K562 (cell line): ENCODE measurements around the gene PAX5. TPM values are rescaled to one million over a fixed set of nuclear protein-coding genes. Genes with fewer than 3 reads are reported as not detected.
A peak's percentile ranks its signal among the peaks of the same experiment; 100 is the strongest.

Experiments used
- ATAC-seq: fragments of 200-7000 bp; cut with Tn5 transposase; 3 replicates; pipeline ENCODE4 v1.9.1; 2020; ENCODE audit warnings: moderate library complexity
- BruUV-seq: library from RNA; stranded (reverse); fragments of 400-500 nt; replicated peaks from 2 replicates; lab custom pipeline; 2021; lab: Mats Ljungman, UMichigan
- CTCF ChIA-PET: fragments of 300-600 bp; formaldehyde crosslinking; extraction: SDS; loops from one replicate; lab custom pipeline; 2021; ENCODE audit warnings: low intra/inter-chr PET ratio; lab: Yijun Ruan, JAX
- POLR2A ChIA-PET: fragments of 300-600, 350-650 bp; sonication (Branson Sonifier 250); formaldehyde crosslinking; extraction: SDS; loops from one replicate; lab custom pipeline; 2021; ENCODE audit warnings: antibody characterized with exemption, inconsistent platforms; lab: Yijun Ruan, JAX
- DNase-seq, 4 experiments: peaks; one replicate each; pipeline versions ENCODE4 v3.0.0 to v3.0.0-alpha.2; 2011 to 2018; ENCODE audit warnings: low spot score in 3 of 4, mixed read lengths in 3 of 4; ENCODE audit errors: extremely low read depth in 1 of 4
- FAIRE-seq: peaks from 2 replicates; lab custom pipeline; 2011; peaks lifted over from hg19 to GRCh38; lab: Jason Lieb, UNC
- H2AFZ ChIP-seq: 2 replicates; pipeline ENCODE4 v1.6.0; 2011; ENCODE audit warnings: low read depth, low read length, control low read depth, inconsistent platforms
- H3K27ac ChIP-seq: fragments of 200-600 bp; 3 replicates; pipeline ENCODE4 v1.8.0; 2011; ENCODE audit warnings: low read depth, mild to moderate bottlenecking, control low read depth, inconsistent platforms, low read length, moderate library complexity, mixed read lengths; ENCODE audit errors: extremely low read depth
- H3K27me3 ChIP-seq, 2 experiments: fragments of 300-600 bp in 1 of 2; 2 replicates in 1 of 2; 3 replicates in 1 of 2; pipeline versions ENCODE4 v1.6.0 to v1.8.0; 2011; ENCODE audit warnings: inconsistent platforms in 2 of 2, low read length in 2 of 2, mild to moderate bottlenecking in 1 of 2, mixed read lengths in 1 of 2, moderate library complexity in 1 of 2; ENCODE audit not compliant: control insufficient read depth in 2 of 2, insufficient read depth in 2 of 2
- H3K36me3 ChIP-seq: fragments of 300-600 bp; 3 replicates; pipeline ENCODE4 v1.8.0; 2011; ENCODE audit warnings: mild to moderate bottlenecking, low read length, inconsistent platforms; ENCODE audit not compliant: control insufficient read depth, insufficient read depth
- H3K4me1 ChIP-seq, 2 experiments: fragments of 200-600 bp in 1 of 2; replicated peaks in 1 of 2; 2 replicates in 1 of 2; 3 replicates in 1 of 2; pipeline versions ENCODE4 v1.5.1 to v1.8.0; 2011; ENCODE audit warnings: inconsistent platforms in 2 of 2, low read length in 2 of 2, mild to moderate bottlenecking in 1 of 2, mixed read lengths in 1 of 2, moderate library complexity in 1 of 2; ENCODE audit not compliant: control insufficient read depth in 2 of 2, insufficient read depth in 2 of 2
- H3K4me2 ChIP-seq: 2 replicates; pipeline ENCODE4 v1.6.1; 2011; ENCODE audit warnings: low read length, control low read depth, inconsistent platforms, mixed read lengths; ENCODE audit not compliant: insufficient read depth
- H3K4me3 ChIP-seq: fragments of 200-600 bp; sonication (generic), shearing (Covaris generic); 2 replicates; pipeline ENCODE4 v1.5.1; 2016; ENCODE audit warnings: control low read depth, inconsistent platforms
- H3K79me2 ChIP-seq: fragments of 200-600 bp; 3 replicates; pipeline ENCODE4 v1.8.0; 2011; ENCODE audit warnings: low read length, inconsistent platforms; ENCODE audit not compliant: control insufficient read depth, insufficient read depth
- H3K9ac ChIP-seq, 2 experiments: 2 replicates each; pipeline versions ENCODE4 v1.6.0 to v1.6.1; 2011; ENCODE audit warnings: low read depth in 2 of 2, low read length in 2 of 2, control low read depth in 1 of 2, inconsistent platforms in 1 of 2, mild to moderate bottlenecking in 1 of 2, mixed read lengths in 1 of 2; ENCODE audit not compliant: insufficient read depth in 1 of 2
- H3K9me1 ChIP-seq: one replicate; pipeline ENCODE4 v1.6.0; 2011; ENCODE audit warnings: inconsistent platforms, mild to moderate bottlenecking, low read length, moderate library complexity; ENCODE audit not compliant: control insufficient read depth, insufficient read depth
- H3K9me3 ChIP-seq: replicated peaks from 2 replicates; pipeline ENCODE4 v1.5.1; 2011; ENCODE audit warnings: low read depth, low read length, inconsistent platforms; ENCODE audit not compliant: control insufficient read depth, insufficient read depth
- H4K20me1 ChIP-seq: replicated peaks from 2 replicates; pipeline ENCODE4 v1.6.1; 2011; ENCODE audit warnings: low read length, inconsistent platforms, mixed read lengths; ENCODE audit not compliant: control insufficient read depth, insufficient read depth
- DLX4 ChIP-seq: fragments of 250-450 bp; sonication (Bioruptor Pico); IDR thresholded peaks from 2 replicates; pipeline ENCODE4 v1.6.1; 2021; ENCODE audit warnings: mild to moderate bottlenecking
- E2F6 ChIP-seq, 2 experiments: IDR thresholded peaks; 2 replicates each; pipeline ENCODE4 v1.6.1; 2011; ENCODE audit warnings: borderline replicate concordance in 1 of 2, control low read depth in 1 of 2, low read depth in 1 of 2, low read length in 1 of 2, mild to moderate bottlenecking in 1 of 2, mixed read lengths in 1 of 2, moderate library complexity in 1 of 2; ENCODE audit not compliant: insufficient read depth in 1 of 2, insufficient read length in 1 of 2, poor library complexity in 1 of 2, severe bottlenecking in 1 of 2; ENCODE audit errors: extremely low read depth in 1 of 2
- HIVEP1 ChIP-seq: fragments of 250-450 bp; sonication (Bioruptor Pico); IDR thresholded peaks from 2 replicates; pipeline ENCODE4 v1.4.0; 2020; ENCODE audit warnings: mild to moderate bottlenecking
- ILK ChIP-seq: fragments of 450-650 bp; IDR thresholded peaks from 2 replicates; pipeline ENCODE4 v1.6.1; 2016; ENCODE audit warnings: missing genetic modification characterization, low read depth, mild to moderate bottlenecking, missing compliant biosample characterization, moderate library complexity, borderline replicate concordance
- KLF6 ChIP-seq: fragments of 250-450 bp; sonication (Bioruptor Pico); IDR thresholded peaks from 2 replicates; pipeline ENCODE4 v1.4.0; 2020; ENCODE audit warnings: mild to moderate bottlenecking, moderate library complexity, borderline replicate concordance
- RBM25 ChIP-seq: fragments of 200-400 bp; formaldehyde crosslinking; IDR thresholded peaks from 2 replicates; pipeline ENCODE4 v1.6.1; 2018; ENCODE audit warnings: low read length, low read depth, moderate library complexity; ENCODE audit not compliant: severe bottlenecking
- SMAD4 ChIP-seq: fragments of 250-450 bp; sonication (Bioruptor Pico); conservative IDR thresholded peaks from 2 replicates; pipeline ENCODE4 v1.8.0; 2021; ENCODE audit warnings: inconsistent platforms, mild to moderate bottlenecking, moderate library complexity
- TCF7L2 ChIP-seq: fragments of 150-350 bp; IDR thresholded peaks from 2 replicates; pipeline ENCODE4 v1.6.1; 2016; ENCODE audit warnings: low read depth, mild to moderate bottlenecking, low read length, moderate library complexity
- ZBTB8A ChIP-seq: fragments of 450-650 bp; IDR thresholded peaks from 2 replicates; pipeline ENCODE4 v1.6.1; 2018; ENCODE audit warnings: mild to moderate bottlenecking, moderate library complexity; ENCODE audit not compliant: partially characterized antibody
- ZNF318 ChIP-seq, 2 experiments: fragments of 450-650 bp; IDR thresholded peaks; 2 replicates each; pipeline ENCODE4 v1.6.1; 2016; ENCODE audit warnings: mild to moderate bottlenecking in 2 of 2, borderline replicate concordance in 1 of 2, low read depth in 1 of 2, moderate library complexity in 1 of 2
- WGBS: fragments of 100-300 bp; shearing (Covaris generic); methylation state at CpG from one replicate; pipeline ENCODE4 v1.1.6; 2016; ENCODE audit warnings: low coverage, mixed read lengths; ENCODE audit not compliant: insufficient coverage; ENCODE audit errors: missing lambda C conversion rate; 5-methylcytosine and 5-hydroxymethylcytosine counted together
- in situ Hi-C: fragments of 300-500 bp; cut with MboI; formaldehyde crosslinking; loops from 4 replicates; pipeline ENCODE4 v1.15.0; 2018; ENCODE audit warnings: inconsistent platforms, mixed read lengths
- intact Hi-C: fragments of 100-400 bp; cut with micrococcal nuclease; formaldehyde crosslinking; loops from 2 replicates; pipeline ENCODE4 v1.14.2; 2022
- polyA plus RNA-seq, 8 experiments: library from polyadenylated mRNA; depleted of rRNA in 4 of 8; stranded (reverse) in 5 of 8; unstranded in 3 of 8; fragments of >200 nt; fragmentation: Nextera tagmentation in 2 of 8; fragmentation: Illumina TruSeq in 1 of 8; extraction: Ambion mirVana in 2 of 8; extraction: Trizol in 1 of 8; gene quantifications; 2 replicates each; pipeline versions ENCODE4 v1.2.1 to v1.2.3, GENCODE V29; 2011 to 2014; ENCODE audit warnings: inconsistent platforms in 1 of 8, missing spikeins in 1 of 8
- total RNA-seq, 7 experiments: library from RNA; depleted of rRNA in 6 of 7; stranded (reverse); fragments of >200 nt in 6 of 7; fragmentation: Illumina TruSeq in 2 of 7; extraction: Trizol in 2 of 7; gene quantifications; 2 replicates each; pipeline versions ENCODE4 v1.2.1 to v1.2.3, GENCODE V29; 2011 to 2021; ENCODE audit warnings: low replicate concordance in 1 of 7

PAX5 gene
- total and polyA plus RNA-seq, 9 of the 15 experiments (the other 6 are each of a cell fraction or from before 2014, with no cell fraction given) = 0.03 to 0.09 TPM; not detected in 7

- Histone ChIP-seq H3K4me2 (0 out of 2 replicates have a peak overlapping the region, but pooled peaks have one; percentile 18), H2AFZ (no peak overlapping the region), H3K79me2 (no peaks in the 10 kb centered on the region), H3K4me1 (no peaks in the 10 kb centered on the region; a peak in 2 of 5 replicates), H3K9me3 (no peaks in the 10 kb centered on the region), H3K27me3 (peaks cover 16 to 56% of the 10 kb centered on the region in 2 experiments; a peak in 4 of 5 replicates), H3K27ac (no peak overlapping the region), H3K36me3 (no peaks in the 10 kb centered on the region), H3K4me3 (no peak overlapping the region), H4K20me1 (no peaks in the 10 kb centered on the region; the same call in 1 of the 2 replicates), H3K9ac (no peak overlapping the region), H3K9me1 (no peaks in the 10 kb centered on the region)
- BruUV-seq = no TSS peak
- FAIRE-seq = no peak
- DNase-seq = no peak
- WGBS = 2% methylated on average over 17 of the region's 21 CpGs
- intact Hi-C loops (no loop called here), in situ Hi-C loops (no loop called here)
- no peak for ATAC-seq
- CTCF ChIA-PET = no interaction called here
- POLR2A ChIA-PET = no interaction called here
- TF ChIP-seq ILK (tag) (no peak), KLF6 (no peak), ZNF318 (IDR thresholded peaks at IDR 0.05; ENCODE audit: borderline replicate concordance in 1 of 2, low read depth in 1 of 2) (no peak), RBM25 (peak; percentile 25), DLX4 (CRISPR knock-in tag) (no peak), TCF7L2 (no peak), HIVEP1 (CRISPR knock-in tag) (no peak), E2F6 (IDR thresholded peaks at IDR 0.05; ENCODE audit: borderline replicate concordance in 1 of 2, extremely low read depth in 1 of 2, insufficient read depth in 1 of 2, insufficient read length in 1 of 2, low read depth in 1 of 2, low read length in 1 of 2, poor library complexity in 1 of 2, severe bottlenecking in 1 of 2) (peak in 1 of 2 experiments; percentile 15), ZBTB8A (no peak), SMAD4 (CRISPR knock-in tag) (no peak)
Measured at GRCh38 chr9:36966371-36967097, 67.5 kb downstream of the PAX5 start.
